Activated CD4-positive, alpha-beta memory T cell treated with anti-CD3 and anti-CD28 coated beads, Interleukin-2, amount 10 ng/mL, durations not matched to agents 7 days and 5 days (primary cell): ENCODE results near the gene TNFRSF8. TPM values are rescaled to one million over a fixed set of nuclear protein-coding genes. Genes with fewer than 3 reads are reported as not detected.

Experiments
- CTCF ChIA-PET: fragments of 350-600 bp; sonication (Branson Sonifier 250); formaldehyde crosslinking; loops from one replicate; lab custom pipeline; 2021; ENCODE audit warnings: antibody characterized with exemption, inconsistent platforms; lab: Charles Lee
- POLR2A ChIA-PET: fragments of 350-600 bp; sonication (Branson Sonifier 250); formaldehyde crosslinking; loops from one replicate; lab custom pipeline; 2021; ENCODE audit warnings: antibody characterized with exemption; lab: Charles Lee
- DNase-seq: peaks from one replicate; pipeline ENCODE4 v3.0.0-alpha.2; 2020
- H3K27ac Mint-ChIP-seq: one replicate; pipeline ENCODE4 v1.8.0; 2021; ENCODE audit warnings: mild to moderate bottlenecking, mixed read lengths
- H3K27me3 Mint-ChIP-seq: one replicate; pipeline ENCODE4 v1.8.0; 2021; ENCODE audit warnings: mixed read lengths
- H3K36me3 Mint-ChIP-seq: one replicate; pipeline ENCODE4 v1.8.0; 2021; ENCODE audit warnings: low read depth, mixed read lengths
- H3K4me1 Mint-ChIP-seq: one replicate; pipeline ENCODE4 v1.8.0; 2021; ENCODE audit warnings: mixed read lengths
- H3K4me3 Mint-ChIP-seq: one replicate; pipeline ENCODE4 v1.8.0; 2021; ENCODE audit warnings: mild to moderate bottlenecking, mixed read lengths
- H3K9me3 Mint-ChIP-seq: one replicate; pipeline ENCODE4 v1.8.0; 2021; ENCODE audit warnings: mixed read lengths
- total RNA-seq, 2 experiments: library from RNA; stranded (reverse); gene quantifications; one replicate each; pipeline ENCODE4 v1.2.3, GENCODE V29; 2021

TNFRSF8 gene
- total RNA-seq, 2 experiments from 2014 or later, result 32.9 to 34.3 TPM

GRCh38 chr1:12149791-12150175, 86.7 kb downstream of the TNFRSF8 start:
- Mint-ChIP-seq H3K4me3 (no peak overlapping the region), H3K27me3 (no peaks in the 10 kb centered on the region), H3K27ac (peak overlapping the region; percentile 98), H3K36me3 (peaks cover 34% of the 10 kb centered on the region), H3K9me3 (peaks cover 7% of the 10 kb centered on the region), H3K4me1 (peaks cover 91% of the 10 kb centered on the region)
- ChIA-PET POLR2A (interaction anchor here (1.4 to 32.1 kb wide), 9 partner anchors 7 to 469 kb away, joined by 3 to 918 read pairs (median 23); partner anchors contain the start of gene TNFRSF1B), CTCF (interaction anchor here (0.8 to 8.1 kb wide), 10 partner anchors 8 to 60 kb away, joined by 3 to 45 read pairs (median 8); no protein-coding TSS in a partner anchor)
- no peak for DNase-seq

- ChIA-PET CTCF (interaction anchor here (0.6 to 8.1 kb wide), 11 partner anchors 9 to 78 kb away, joined by 3 to 45 read pairs (median 4); no protein-coding TSS in a partner anchor), POLR2A (interaction anchor here (0.8 to 32.1 kb wide), 12 partner anchors 6 to 468 kb away, joined by 3 to 918 read pairs (median 10); partner anchors contain the start of gene TNFRSF1B)
- DNase-seq, result peak; percentile 58
- Mint-ChIP-seq H3K36me3 (peaks cover 36% of the 10 kb centered on the region), H3K4me1 (peaks cover 92% of the 10 kb centered on the region), H3K4me3 (peak overlapping the region; percentile 64), H3K27me3 (no peaks in the 10 kb centered on the region), H3K27ac (peak overlapping the region; percentile 98), H3K9me3 (peaks cover 7% of the 10 kb centered on the region)
Observed at GRCh38 chr1:12150456-12151200, 87.5 kb downstream of the TNFRSF8 start.

- POLR2A ChIA-PET, result interaction anchor here (0.8 to 32.1 kb wide), 7 partner anchors 12 to 466 kb away, joined by 3 to 918 read pairs (median 23); partner anchors contain the start of gene TNFRSF1B
- peak overlapping the region; percentile 64 for H3K4me3 Mint-ChIP-seq
- no peak for DNase-seq
- peak overlapping the region; percentile 98 for H3K27ac Mint-ChIP-seq
- no peaks in the 10 kb centered on the region for H3K27me3 Mint-ChIP-seq
- peaks cover 33% of the 10 kb centered on the region for H3K36me3 Mint-ChIP-seq
- H3K9me3 Mint-ChIP-seq, result peaks cover 7% of the 10 kb centered on the region
- CTCF ChIA-PET, result interaction anchor here (1.5 to 8.1 kb wide), 4 partner anchors 8 to 27 kb away, joined by 4 to 45 read pairs (median 19); no protein-coding TSS in a partner anchor
- peaks cover 92% of the 10 kb centered on the region for H3K4me1 Mint-ChIP-seq
Observed at GRCh38 chr1:12151465-12151864, 88.4 kb downstream of the TNFRSF8 start.

- no peaks in the 10 kb centered on the region for H3K27me3 Mint-ChIP-seq
- ChIA-PET POLR2A (interaction anchor here (1.0 to 32.1 kb wide), 6 partner anchors 12 to 244 kb away, joined by 3 to 918 read pairs (median 5); partner anchors contain the start of gene TNFRSF1B), CTCF (interaction anchor here (1.5 to 8.1 kb wide), 3 partner anchors 12 to 27 kb away, joined by 3 to 45 read pairs (median 19); no protein-coding TSS in a partner anchor)
- peaks cover 91% of the 10 kb centered on the region for H3K4me1 Mint-ChIP-seq
- peaks cover 29% of the 10 kb centered on the region for H3K36me3 Mint-ChIP-seq
- H3K27ac Mint-ChIP-seq, result peak overlapping the region; percentile 98
- H3K4me3 Mint-ChIP-seq, result no peak overlapping the region
- H3K9me3 Mint-ChIP-seq, result peaks cover 7% of the 10 kb centered on the region
- no peak for DNase-seq
Observed at GRCh38 chr1:12152113-12152891, 89.2 kb downstream of the TNFRSF8 start.

GRCh38 chr1:12153181-12153785, 90.2 kb downstream of the TNFRSF8 start:
- Mint-ChIP-seq H3K4me3 (no peak overlapping the region), H3K27me3 (no peaks in the 10 kb centered on the region), H3K4me1 (peaks cover 91% of the 10 kb centered on the region), H3K36me3 (peaks cover 29% of the 10 kb centered on the region), H3K9me3 (peaks cover 7% of the 10 kb centered on the region), H3K27ac (peak overlapping the region; percentile 98)
- DNase-seq, result peak; percentile 51
- ChIA-PET CTCF (interaction anchor here (1.5 to 8.1 kb wide), 2 partner anchors 11 to 28 kb away, joined by 3 to 45 read pairs; no protein-coding TSS in a partner anchor), POLR2A (interaction anchor here (1.0 to 32.1 kb wide), 5 partner anchors 13 to 245 kb away, joined by 3 to 918 read pairs (median 5); partner anchors contain the start of gene TNFRSF1B)

- no peak for DNase-seq
- ChIA-PET POLR2A (interaction anchor here (0.7 to 32.1 kb wide), 4 partner anchors 8 to 33 kb away, joined by 3 to 918 read pairs (median 25); partner anchors contain the start of gene TNFRSF1B), CTCF (interaction anchor here (0.6 to 1.2 kb wide), 2 partner anchors 30 to 716 kb away, joined by 4 read pairs; no protein-coding TSS in a partner anchor)
- Mint-ChIP-seq H3K9me3 (peaks cover 2% of the 10 kb centered on the region), H3K27ac (peak overlapping the region; percentile 16), H3K4me1 (peaks cover 83% of the 10 kb centered on the region), H3K4me3 (no peak overlapping the region), H3K27me3 (no peaks in the 10 kb centered on the region), H3K36me3 (peaks cover 20% of the 10 kb centered on the region)
Observed at GRCh38 chr1:12155328-12155727, 92.2 kb downstream of the TNFRSF8 start.

GRCh38 chr1:12157366-12158231, 94.5 kb downstream of the TNFRSF8 start:
- POLR2A ChIA-PET, result interaction anchor here (1.0 to 32.1 kb wide), 9 partner anchors 10 to 250 kb away, joined by 3 to 918 read pairs (median 6); partner anchors contain the start of gene TNFRSF1B
- Mint-ChIP-seq H3K27me3 (no peaks in the 10 kb centered on the region), H3K36me3 (peaks cover 14% of the 10 kb centered on the region), H3K4me3 (peak overlapping the region; percentile 64), H3K9me3 (peaks cover 2% of the 10 kb centered on the region), H3K27ac (peak overlapping the region; percentile 99), H3K4me1 (peaks cover 83% of the 10 kb centered on the region)
- CTCF ChIA-PET, result interaction anchor here (0.6 to 1.9 kb wide), 5 partner anchors 10 to 57 kb away, joined by 3 to 14 read pairs (median 6); no protein-coding TSS in a partner anchor
- DNase-seq, result peak; percentile 57

- Mint-ChIP-seq H3K36me3 (peaks cover 14% of the 10 kb centered on the region), H3K27me3 (no peaks in the 10 kb centered on the region), H3K27ac (peak overlapping the region; percentile 99), H3K4me1 (peaks cover 83% of the 10 kb centered on the region), H3K9me3 (peaks cover 2% of the 10 kb centered on the region), H3K4me3 (peak overlapping the region; percentile 64)
- ChIA-PET POLR2A (interaction anchor here (1.1 to 32.1 kb wide), 3 partner anchors 11 to 21 kb away, joined by 5 to 918 read pairs (median 47); partner anchors contain the start of gene TNFRSF1B), CTCF (interaction anchor here (0.6 to 1.9 kb wide), 3 partner anchors 8 to 56 kb away, joined by 4 to 14 read pairs (median 4); no protein-coding TSS in a partner anchor)
- DNase-seq, result peak; percentile 47
Observed at GRCh38 chr1:12158357-12159092, 95.4 kb downstream of the TNFRSF8 start.

GRCh38 chr1:12159816-12160215, 96.7 kb downstream of the TNFRSF8 start:
- POLR2A ChIA-PET, result interaction anchor here (0.6 to 32.1 kb wide), 5 partner anchors 3 to 250 kb away, joined by 3 to 918 read pairs (median 3); partner anchors contain the start of gene TNFRSF1B
- CTCF ChIA-PET, result interaction anchor here (1.3 to 5.0 kb wide), 3 partner anchors 9 to 35 kb away, joined by 4 to 20 read pairs (median 6); no protein-coding TSS in a partner anchor
- Mint-ChIP-seq H3K27ac (peak overlapping the region; percentile 99), H3K4me1 (peaks cover 91% of the 10 kb centered on the region), H3K36me3 (peaks cover 13% of the 10 kb centered on the region), H3K4me3 (no peak overlapping the region), H3K27me3 (no peaks in the 10 kb centered on the region), H3K9me3 (peaks cover 2% of the 10 kb centered on the region)
- peak; percentile 56 for DNase-seq

- Mint-ChIP-seq H3K4me3 (peak overlapping the region; percentile 49), H3K27ac (peak overlapping the region; percentile 98), H3K36me3 (peaks cover 4% of the 10 kb centered on the region), H3K9me3 (peaks cover 2% of the 10 kb centered on the region), H3K27me3 (no peaks in the 10 kb centered on the region), H3K4me1 (peaks cover 87% of the 10 kb centered on the region)
- DNase-seq, result no peak
- CTCF ChIA-PET, result interaction anchor here (0.9 to 5.0 kb wide), 7 partner anchors 11 to 49 kb away, joined by 3 to 20 read pairs (median 7); no protein-coding TSS in a partner anchor
- POLR2A ChIA-PET, result interaction anchor here (0.6 to 32.1 kb wide), 12 partner anchors 5 to 456 kb away, joined by 3 to 918 read pairs (median 6); partner anchors contain the start of genes DHRS3 and TNFRSF1B
Observed at GRCh38 chr1:12161324-12161661, 98.2 kb downstream of the TNFRSF8 start.
